Spleen (tissue), 11 donors: ENCODE measurements around the gene TMTC3. TPM values are rescaled to one million over a fixed set of nuclear protein-coding genes. Genes with fewer than 3 reads are reported as not detected.

Experiments used
- DNase-seq: peaks from one replicate; pipeline ENCODE4 v3.0.0-alpha.2; 2020
- H3K27ac ChIP-seq, 8 donors: fragments of 200-600 bp; sonication (generic) in 7 of 8; 1 replicate in 4 of 8; 2 replicates in 4 of 8; pipeline versions ENCODE4 v1.5.0 to v1.8.0; 2016 to 2021; ENCODE audit warnings: inconsistent platforms in 4 of 8, mild to moderate bottlenecking in 4 of 8, moderate library complexity in 1 of 8
- H3K27me3 ChIP-seq, 7 donors: fragments of 200-600 bp; sonication (generic) in 6 of 7; replicated peaks in 1 of 7; 1 replicate in 4 of 7; 2 replicates in 3 of 7; pipeline versions ENCODE4 v1.5.0 to v1.8.0; 2016 to 2021; ENCODE audit warnings: inconsistent platforms in 3 of 7, mild to moderate bottlenecking in 1 of 7
- H3K36me3 ChIP-seq, 6 donors: fragments of 200-600 bp; sonication (generic) in 5 of 6; 1 replicate in 4 of 6; 2 replicates in 2 of 6; pipeline versions ENCODE4 v1.5.0 to v1.8.0; 2016 to 2021; ENCODE audit warnings: inconsistent platforms in 2 of 6
- H3K4me1 ChIP-seq, 6 donors: fragments of 200-600 bp; sonication (generic) in 5 of 6; 1 replicate in 3 of 6; 2 replicates in 3 of 6; pipeline versions ENCODE4 v1.5.0 to v1.8.0; 2016 to 2021; ENCODE audit warnings: inconsistent platforms in 3 of 6
- H3K4me3 ChIP-seq, 8 donors: fragments of 200-600 bp; sonication (generic) in 7 of 8; 1 replicate in 4 of 8; 2 replicates in 4 of 8; pipeline versions ENCODE4 v1.5.0 to v1.8.0; 2016 to 2021; ENCODE audit warnings: inconsistent platforms in 4 of 8, mild to moderate bottlenecking in 4 of 8, moderate library complexity in 2 of 8
- H3K9me3 ChIP-seq, 8 donors: fragments of 200-600 bp; sonication (generic) in 7 of 8; 1 replicate in 4 of 8; 2 replicates in 4 of 8; pipeline versions ENCODE4 v1.5.0 to v1.8.0; 2016 to 2021; ENCODE audit warnings: inconsistent platforms in 4 of 8
- POLR2A ChIP-seq, 3 donors: fragments of 450-650 bp; IDR thresholded peaks; one replicate each; pipeline ENCODE4 v1.5.1; 2017; ENCODE audit warnings: antibody characterized with exemption in 3 of 3, mild to moderate bottlenecking in 1 of 3
- POLR2AphosphoS5 ChIP-seq, 3 donors: sonication (generic); formaldehyde crosslinking; IDR thresholded peaks; one replicate each; pipeline ENCODE4 v1.5.1; 2017; ENCODE audit warnings: antibody characterized with exemption in 3 of 3
- WGBS, 5 donors: extraction: QIAGEN DNeasy Blood & Tissue Kit in 3 of 5; methylation state at CpG; one replicate each; pipeline versions ENCODE4 v1.1.5 to v1.1.7; 2013 to 2018; 5-methylcytosine and 5-hydroxymethylcytosine counted together
- intact Hi-C: fragments of 100-400 bp; cut with DNase I; formaldehyde crosslinking; loops from one replicate; pipeline ENCODE4 v1.15.0; 2023; ENCODE audit warnings: low total_unique reads
- polyA plus RNA-seq, 3 donors: library from polyadenylated mRNA; stranded (reverse); fragments of 200-250 nt; gene quantifications; one replicate each; pipeline ENCODE4 v1.2.1, GENCODE V29; 2013
- total RNA-seq, 7 donors: library from RNA; depleted of rRNA in 3 of 7; stranded (reverse); fragments of >200 nt in 3 of 7; fragmentation: NEBNext Ultra II Directional in 4 of 7; extraction: Animal tissue kit (Norgen Biotek cat#: 25700) in 4 of 7; gene quantifications; one replicate each; pipeline versions ENCODE4 v1.1.0 to v1.2.1, GENCODE V29; 2016 to 2021
- TF ChIP-seq, protein P1 (sequence below), 11 experiments: fragments of 200-600 bp in 7 of 11; fragments of 450-650 bp in 4 of 11; sonication (generic) in 4 of 11; IDR thresholded peaks in 8 of 11; conservative IDR thresholded peaks in 3 of 11; 1 replicate in 7 of 11; 2 replicates in 4 of 11; pipeline versions ENCODE4 v1.4.0 to v1.8.0; 2016 to 2021; ENCODE audit warnings: antibody characterized with exemption in 11 of 11, inconsistent platforms in 4 of 11, mild to moderate bottlenecking in 1 of 11
- donor health status: healthy with polysubstance abuse.
- donor health status: DM: no; HTN: no; CAD: no; lungs with moderate emphysema.
- donor health status: DM: no; HTN: no; CAD: no.
- donor health status: Bipolar disorder and iron deficiency.
- donor health status: healthy.
- donor health status: DM: no; HTN: no; CAD: no.
- donor health status: DM: yes; HTN: yes; CAD: no.

The TMTC3 gene
- total and polyA plus RNA-seq, 10 donors: 1.5 to 14.5 (median 10.1) TPM

DNA sequence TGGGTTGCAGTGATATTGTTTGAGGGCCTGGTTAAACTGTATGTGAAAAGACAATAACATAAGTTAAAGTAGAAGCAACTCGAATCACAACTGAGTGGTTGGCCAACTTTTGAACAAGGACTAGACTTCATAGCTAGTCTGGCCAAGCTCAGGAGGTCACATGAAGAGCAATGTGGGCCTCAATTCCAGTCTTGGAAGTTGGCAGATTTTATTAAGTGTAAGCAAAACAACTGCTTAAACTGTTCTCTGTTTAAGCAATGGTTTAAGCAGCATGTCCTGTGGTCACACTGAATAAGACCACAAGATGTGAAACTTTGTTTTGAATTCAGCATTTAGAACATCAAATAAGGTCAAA lies 100.4 kb downstream of the TMTC3 start:
- H3K9me3 ChIP-seq: peaks cover 0 to 9% (median 2%) of the 10 kb centered on the region in 8 donors
- H3K4me3 ChIP-seq: no peak overlapping the region
- no peak overlapping the region for H3K27ac ChIP-seq
- no peaks in the 10 kb centered on the region for H3K36me3 ChIP-seq
- 51 to 79% (median 70%) methylated on average over 1 of the region's 1 CpG for WGBS, 5 donors
- intact Hi-C loops: no loop called here
- DNase-seq: no peak
- H3K27me3 ChIP-seq: no peaks in the 10 kb centered on the region
- TF ChIP-seq, protein P1, sequence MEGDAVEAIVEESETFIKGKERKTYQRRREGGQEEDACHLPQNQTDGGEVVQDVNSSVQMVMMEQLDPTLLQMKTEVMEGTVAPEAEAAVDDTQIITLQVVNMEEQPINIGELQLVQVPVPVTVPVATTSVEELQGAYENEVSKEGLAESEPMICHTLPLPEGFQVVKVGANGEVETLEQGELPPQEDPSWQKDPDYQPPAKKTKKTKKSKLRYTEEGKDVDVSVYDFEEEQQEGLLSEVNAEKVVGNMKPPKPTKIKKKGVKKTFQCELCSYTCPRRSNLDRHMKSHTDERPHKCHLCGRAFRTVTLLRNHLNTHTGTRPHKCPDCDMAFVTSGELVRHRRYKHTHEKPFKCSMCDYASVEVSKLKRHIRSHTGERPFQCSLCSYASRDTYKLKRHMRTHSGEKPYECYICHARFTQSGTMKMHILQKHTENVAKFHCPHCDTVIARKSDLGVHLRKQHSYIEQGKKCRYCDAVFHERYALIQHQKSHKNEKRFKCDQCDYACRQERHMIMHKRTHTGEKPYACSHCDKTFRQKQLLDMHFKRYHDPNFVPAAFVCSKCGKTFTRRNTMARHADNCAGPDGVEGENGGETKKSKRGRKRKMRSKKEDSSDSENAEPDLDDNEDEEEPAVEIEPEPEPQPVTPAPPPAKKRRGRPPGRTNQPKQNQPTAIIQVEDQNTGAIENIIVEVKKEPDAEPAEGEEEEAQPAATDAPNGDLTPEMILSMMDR (IDR thresholded peaks at IDR 0.05 in 8 of 11, conservative IDR thresholded peaks at IDR 0.05 in 3 of 11): no peak
- TF ChIP-seq POLR2AphosphoS5 (IDR thresholded peaks at IDR 0.05) (no peak), POLR2A (IDR thresholded peaks at IDR 0.05) (no peak)
- no peaks in the 10 kb centered on the region for H3K4me1 ChIP-seq

DNA sequence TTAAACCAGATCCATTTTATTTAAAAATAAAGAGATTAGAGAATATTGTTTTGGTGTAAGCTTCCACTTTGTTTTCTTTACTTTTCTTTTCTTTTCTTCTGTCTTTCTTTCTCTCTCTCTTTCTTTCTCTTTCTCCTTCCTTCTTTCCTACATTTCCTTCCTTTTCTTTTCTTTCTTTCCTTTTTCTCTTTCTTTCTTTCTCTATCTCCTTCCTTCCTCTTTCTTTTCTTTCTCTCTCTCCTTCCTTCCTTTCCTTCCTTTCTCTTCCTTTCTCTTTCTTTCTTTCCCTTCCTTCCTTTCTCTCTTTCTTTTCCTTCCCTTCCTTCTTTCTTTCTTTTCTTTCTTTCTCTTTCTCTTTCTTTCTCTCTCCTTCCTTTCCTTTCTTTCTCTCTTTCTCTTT lies 100.8 kb downstream of the TMTC3 start:
- DNase-seq: no peak
- intact Hi-C loops: no loop called here
- no peaks in the 10 kb centered on the region for H3K27me3 ChIP-seq
- H3K36me3 ChIP-seq: no peaks in the 10 kb centered on the region
- TF ChIP-seq, protein P1 (IDR thresholded peaks at IDR 0.05 in 8 of 11, conservative IDR thresholded peaks at IDR 0.05 in 3 of 11): no peak
- TF ChIP-seq POLR2A (IDR thresholded peaks at IDR 0.05) (no peak), POLR2AphosphoS5 (IDR thresholded peaks at IDR 0.05) (no peak)
- H3K4me1 ChIP-seq: no peaks in the 10 kb centered on the region
- no peak overlapping the region for H3K27ac ChIP-seq
- H3K9me3 ChIP-seq: peaks cover 0 to 9% (median 2%) of the 10 kb centered on the region in 8 donors
- H3K4me3 ChIP-seq: no peak overlapping the region

DNA sequence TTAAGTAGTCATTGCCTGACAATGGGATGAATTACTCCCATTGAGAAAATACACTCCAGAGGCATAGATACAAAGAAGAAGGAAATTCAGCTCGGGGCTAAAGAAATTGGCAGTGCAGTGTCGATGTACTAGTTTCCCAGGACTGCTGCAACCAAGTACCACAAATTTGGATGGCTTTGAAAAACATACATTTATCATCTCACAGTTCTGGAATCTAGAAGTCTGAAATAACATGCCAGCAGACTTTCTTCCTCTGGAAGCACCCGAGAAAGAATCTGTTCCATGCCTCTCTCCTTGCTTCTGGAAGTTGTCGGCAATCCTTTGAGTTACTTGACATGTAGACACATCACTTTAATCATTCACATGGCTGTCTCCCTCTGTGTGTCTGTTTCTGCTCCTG lies 101.9 kb downstream of the TMTC3 start:
- 62 to 69% (median 65%) methylated on average over 4 of the region's 4 CpGs for WGBS, 5 donors
- no peak for TF ChIP-seq POLR2A (IDR thresholded peaks at IDR 0.05)
- TF ChIP-seq, protein P1 (IDR thresholded peaks at IDR 0.05 in 8 of 11, conservative IDR thresholded peaks at IDR 0.05 in 3 of 11): no peak
- no peak for TF ChIP-seq POLR2AphosphoS5 (IDR thresholded peaks at IDR 0.05)
- H3K9me3 ChIP-seq: peaks cover 0 to 9% (median 2%) of the 10 kb centered on the region in 8 donors
- intact Hi-C loops: no loop called here
- H3K4me3 ChIP-seq: no peak overlapping the region
- H3K36me3 ChIP-seq: no peaks in the 10 kb centered on the region
- no peak overlapping the region for H3K27ac ChIP-seq
- H3K4me1 ChIP-seq: no peaks in the 10 kb centered on the region
- DNase-seq: no peak
- H3K27me3 ChIP-seq: no peaks in the 10 kb centered on the region

DNA sequence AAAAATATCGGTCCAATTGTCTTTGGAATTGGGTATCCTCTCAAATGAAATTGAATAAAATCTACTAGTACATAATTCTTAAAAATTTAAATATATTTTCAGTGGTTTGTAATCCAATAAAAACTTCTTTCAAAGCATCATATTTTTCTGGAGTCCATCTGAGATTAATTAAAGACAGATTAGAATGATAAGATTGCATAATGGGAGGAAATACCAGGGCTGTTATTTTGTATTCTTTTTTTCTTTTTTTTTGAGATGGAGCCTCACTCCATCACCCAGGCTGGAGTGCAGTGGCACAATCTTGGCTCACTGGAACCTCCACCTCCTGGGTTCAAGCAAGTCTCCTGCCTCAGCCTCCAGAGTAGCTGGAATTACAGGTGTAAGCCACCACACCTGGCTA lies 103.8 kb downstream of the TMTC3 start:
- Histone ChIP-seq H3K9me3 (no peaks in the 10 kb centered on the region), H3K4me3 (no peak overlapping the region), H3K36me3 (no peaks in the 10 kb centered on the region), H3K27me3 (no peaks in the 10 kb centered on the region), H3K4me1 (no peaks in the 10 kb centered on the region), H3K27ac (no peak overlapping the region)
- WGBS, 5 donors: 52 to 94% (median 89%) methylated on average over 1 of the region's 1 CpG
- TF ChIP-seq POLR2A (IDR thresholded peaks at IDR 0.05): no peak
- TF ChIP-seq, protein P1 (IDR thresholded peaks at IDR 0.05 in 8 of 11, conservative IDR thresholded peaks at IDR 0.05 in 3 of 11): no peak
- TF ChIP-seq POLR2AphosphoS5 (IDR thresholded peaks at IDR 0.05): no peak
- DNase-seq: no peak
- intact Hi-C loops: no loop called here
